ENCODE measurements around the gene VPS13A.

Gene VPS13A

DNA sequence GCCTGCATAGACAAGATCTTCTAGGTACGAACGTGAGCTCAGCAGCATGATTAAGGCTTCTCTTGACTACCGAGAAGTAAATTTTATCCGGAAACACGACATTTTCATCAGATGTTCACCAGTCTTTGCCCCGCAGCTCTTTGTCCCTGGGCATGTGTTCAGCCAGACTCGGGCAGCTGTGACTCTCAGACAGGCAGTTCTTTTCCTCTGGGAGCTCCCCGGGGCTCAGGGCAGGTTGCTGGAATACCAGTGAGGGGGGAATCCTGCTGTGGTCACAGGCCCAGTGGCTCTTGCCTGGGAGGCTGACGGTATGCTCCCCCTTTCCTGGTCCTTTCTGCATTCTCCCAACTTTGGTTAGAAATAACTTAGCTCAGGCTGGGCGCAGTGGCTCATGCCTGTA lies 284.7 kb downstream of the VPS13A start:
- Histone ChIP-seq H3K9ac (no peak overlapping the region), H4K20me1 (no peaks in the 10 kb centered on the region), H3K9me3 (replicated peaks in 1 of 11) (no peaks in the 10 kb centered on the region), H3K4me3 (no peak overlapping the region), H3K4me2 (no peak overlapping the region), H3K36me3 (no peaks in the 10 kb centered on the region), H3K27me3 (no peaks in the 10 kb centered on the region), H3K27ac (no peak overlapping the region), H3K4me1 (peaks cover 0 to 8% (median 0%) of the 10 kb centered on the region in 10 experiments; a peak in 6 of 20 replicates)
- no peak for TF ChIP-seq Cebpa-rat (IDR thresholded peaks at IDR 0.05)

DNA sequence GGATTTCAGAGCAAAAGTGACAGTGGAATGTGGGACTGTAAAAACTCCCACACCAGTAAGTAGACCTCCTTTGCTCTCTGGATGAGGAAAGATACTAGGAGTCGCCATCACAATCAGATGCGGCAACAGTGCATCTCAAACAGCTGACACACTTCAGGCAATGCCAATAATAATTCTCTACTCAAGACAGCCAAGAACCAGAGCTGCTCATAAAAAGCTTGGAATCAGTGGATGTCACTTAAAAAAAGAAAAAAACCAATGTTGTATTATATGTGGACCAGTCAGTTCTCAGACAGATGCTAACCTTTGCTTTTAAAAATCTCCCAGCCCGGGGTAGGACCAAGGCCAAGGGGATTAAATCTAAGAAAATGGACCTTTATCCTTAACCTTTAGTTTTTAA lies 285.8 kb downstream of the VPS13A start:
- H3K4me3 ChIP-seq, result no peak overlapping the region
- no peak overlapping the region for H3K27ac ChIP-seq
- H3K27me3 ChIP-seq, result no peaks in the 10 kb centered on the region
- peaks cover 0 to 10% (median 0%) of the 10 kb centered on the region in 10 experiments; a peak in 6 of 20 replicates for H3K4me1 ChIP-seq
- H3K9ac ChIP-seq, result no peak overlapping the region
- H4K20me1 ChIP-seq, result no peaks in the 10 kb centered on the region
- H3K9me3 ChIP-seq (replicated peaks in 1 of 11), result no peaks in the 10 kb centered on the region
- TF ChIP-seq Cebpa-rat (IDR thresholded peaks at IDR 0.05), result no peak
- H3K36me3 ChIP-seq, result no peaks in the 10 kb centered on the region
- H3K4me2 ChIP-seq, result no peak overlapping the region

DNA sequence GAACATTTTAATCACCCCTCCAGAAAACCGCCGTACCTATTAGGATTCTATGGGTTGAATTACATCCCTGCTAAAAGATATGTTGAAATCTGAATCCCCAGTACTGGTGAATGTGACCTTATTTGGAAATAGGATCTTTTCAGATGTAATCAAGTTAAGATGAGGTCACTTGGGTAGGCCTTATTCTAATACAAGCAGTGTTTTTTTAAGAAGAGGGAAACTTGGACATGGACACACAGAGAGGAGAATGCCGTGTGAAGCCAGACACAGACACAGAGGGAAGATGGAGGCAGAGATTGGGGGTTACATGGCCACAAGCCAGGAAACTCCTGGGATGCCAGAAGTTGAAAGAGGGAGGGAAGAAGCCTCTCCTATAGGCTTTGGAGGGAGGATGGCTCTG lies 287.3 kb downstream of the VPS13A start:
- H3K9ac ChIP-seq, result no peak overlapping the region
- no peaks in the 10 kb centered on the region for H3K27me3 ChIP-seq
- H4K20me1 ChIP-seq, result no peaks in the 10 kb centered on the region
- H3K9me3 ChIP-seq (replicated peaks in 1 of 11), result no peaks in the 10 kb centered on the region
- no peak for TF ChIP-seq Cebpa-rat (IDR thresholded peaks at IDR 0.05)
- H3K27ac ChIP-seq, result no peak overlapping the region
- no peaks in the 10 kb centered on the region for H3K36me3 ChIP-seq
- H3K4me3 ChIP-seq, result no peak overlapping the region
- H3K4me1 ChIP-seq, result peaks cover 0 to 10% (median 0%) of the 10 kb centered on the region in 10 experiments; a peak in 6 of 20 replicates
- H3K4me2 ChIP-seq, result no peak overlapping the region

DNA sequence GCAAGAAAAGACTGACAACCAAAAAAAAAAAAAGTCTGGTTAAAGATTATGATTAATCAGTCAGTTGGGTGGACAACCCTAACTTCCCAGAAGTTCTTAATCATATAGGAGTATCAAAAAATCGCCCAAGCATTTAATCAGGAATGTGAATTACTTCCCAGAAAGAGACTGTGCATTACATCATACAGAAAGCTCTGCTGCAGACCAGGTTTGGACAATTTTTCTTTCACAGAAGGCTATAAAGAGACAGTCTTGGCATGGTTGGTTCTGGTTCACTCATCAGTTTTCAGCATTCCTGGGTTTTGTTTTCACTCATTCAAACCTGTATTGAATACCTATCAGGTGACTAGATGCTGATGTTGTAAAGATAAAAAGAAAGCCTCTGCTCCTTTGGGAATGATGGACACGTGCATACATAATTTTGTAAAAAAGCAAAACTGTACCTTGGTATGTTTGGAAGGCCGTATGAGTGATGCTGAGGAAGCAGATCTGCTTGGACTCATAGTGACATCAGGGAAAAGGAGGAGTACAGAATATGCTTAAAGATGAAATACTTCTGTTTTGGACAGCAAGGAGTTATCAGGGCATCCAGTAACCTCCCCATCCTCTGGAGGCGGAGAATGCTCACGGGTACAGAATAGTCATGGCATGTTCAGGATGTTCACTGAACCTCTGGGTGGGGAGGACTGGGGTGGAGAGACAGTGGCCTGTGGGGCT lies 292.3 kb downstream of the VPS13A start:
- no peaks in the 10 kb centered on the region for H3K27me3 ChIP-seq
- no peak for TF ChIP-seq Cebpa-rat (IDR thresholded peaks at IDR 0.05)
- no peak overlapping the region for H3K9ac ChIP-seq
- peaks cover 0 to 10% (median 0%) of the 10 kb centered on the region in 10 experiments; a peak in 6 of 20 replicates for H3K4me1 ChIP-seq
- H4K20me1 ChIP-seq, result no peaks in the 10 kb centered on the region
- H3K36me3 ChIP-seq, result no peaks in the 10 kb centered on the region
- no peak overlapping the region for H3K27ac ChIP-seq
- H3K4me3 ChIP-seq, result no peak overlapping the region
- H3K4me2 ChIP-seq, result no peak overlapping the region
- H3K9me3 ChIP-seq (replicated peaks in 1 of 11), result peaks cover 12 to 21% (median 17%) of the 10 kb centered on the region in 11 experiments; a peak in 21 of 22 replicates
